Measurements from ENCODE around the gene CST9L.

CST9L gene

GRCh38 chr20:23562721-23563342 lies 5.5 kb downstream of the CST9L start:
- no peak for DNase-seq (ENCODE audit: insufficient read length, low spot score)
- FAIRE-seq = no peak

GRCh38 chr20:23554401-23554800 lies 13.9 kb downstream of the CST9L start:
- no peak for FAIRE-seq
- no peak for TF ChIP-seq CTCF (IDR thresholded peaks at IDR 0.05; ENCODE audit: insufficient read depth, missing control alignments)
- no peak for DNase-seq (ENCODE audit: insufficient read length, low spot score)

More at GRCh38 chr20:23562721-23563342, 5.5 kb downstream of the CST9L start:
- TF ChIP-seq CTCF (IDR thresholded peaks at IDR 0.05; ENCODE audit: insufficient read depth, missing control alignments) = no peak

GRCh38 chr20:23551786-23552185 lies 16.5 kb downstream of the CST9L start:
- DNase-seq (ENCODE audit: insufficient read length, low spot score) (no peak), FAIRE-seq (no peak)
- TF ChIP-seq CTCF (IDR thresholded peaks at IDR 0.05; ENCODE audit: insufficient read depth, missing control alignments) = no peak

GRCh38 chr20:23551383-23551782 lies 16.9 kb downstream of the CST9L start:
- no peak for DNase-seq (ENCODE audit: insufficient read length, low spot score)
- no peak for TF ChIP-seq CTCF (IDR thresholded peaks at IDR 0.05; ENCODE audit: insufficient read depth, missing control alignments)
- no peak for FAIRE-seq

- DNase-seq (ENCODE audit: insufficient read length, low spot score) (no peak), FAIRE-seq (no peak)
- no peak for TF ChIP-seq CTCF (IDR thresholded peaks at IDR 0.05; ENCODE audit: insufficient read depth, missing control alignments)
Measured at GRCh38 chr20:23550227-23550626, 18.1 kb downstream of the CST9L start.

- no peak for TF ChIP-seq CTCF (IDR thresholded peaks at IDR 0.05; ENCODE audit: insufficient read depth, missing control alignments)
- FAIRE-seq (no peak), DNase-seq (ENCODE audit: insufficient read length, low spot score) (no peak)
Measured at GRCh38 chr20:23548408-23548807, 19.9 kb downstream of the CST9L start.

GRCh38 chr20:23547613-23548012 lies 20.7 kb downstream of the CST9L start:
- no peak for TF ChIP-seq CTCF (IDR thresholded peaks at IDR 0.05; ENCODE audit: insufficient read depth, missing control alignments)
- no peak for DNase-seq (ENCODE audit: insufficient read length, low spot score)
- FAIRE-seq = no peak

Data from D721Med (cell line).